ENCODE results near the gene ZNF584. TPM values are rescaled to one million over a fixed set of nuclear protein-coding genes. Genes with fewer than 3 reads are reported as not detected.
"Not testable (repeated sequence)": the region's sequence is repeated elsewhere in the genome, so short reads cannot be mapped to it uniquely, and the experiment has no call there.

The ZNF584 gene
- total RNA-seq (2014; rRNA removed; shearing (Covaris generic)), result 3.7 and 10.2 TPM in 2 replicates

- peak; percentile 97 for DNase-seq
- H3K4me3 ChIP-seq (ENCODE audit: insufficient read depth, low read depth, low read length), result peak within 1 kb of the TSS; percentile 90
- H3K36me3 ChIP-seq (replicated peaks; ENCODE audit: control insufficient read depth, insufficient read depth, low read length), result no peaks in the 10 kb centered on the region
- H3K27me3 ChIP-seq (ENCODE audit: control insufficient read depth, insufficient read depth, low read length), result peaks cover 11% of the 10 kb centered on the region
Measured at GRCh38 chr19:58408152-58409009, at the start of gene ZNF584. TSS of gene ZNF584 (plus strand) at chr19:58408649. CDS start at chr19:58409148, 499 bp downstream.

GRCh38 chr19:58361900-58362271 lies 46.6 kb upstream of the ZNF584 start:
- no peaks in the 10 kb centered on the region for H3K36me3 ChIP-seq (replicated peaks; ENCODE audit: control insufficient read depth, insufficient read depth, low read length)
- DNase-seq, result peak; percentile 90
- H3K27me3 ChIP-seq (ENCODE audit: control insufficient read depth, insufficient read depth, low read length), result no peaks in the 10 kb centered on the region
- peak overlapping the region; percentile 83 for H3K4me3 ChIP-seq (ENCODE audit: insufficient read depth, low read depth, low read length)

- Histone ChIP-seq H3K27me3 (ENCODE audit: control insufficient read depth, insufficient read depth, low read length) (no peaks in the 10 kb centered on the region), H3K4me3 (ENCODE audit: insufficient read depth, low read depth, low read length) (peak within 1 kb of the TSS; percentile 83), H3K36me3 (replicated peaks; ENCODE audit: control insufficient read depth, insufficient read depth, low read length) (no peaks in the 10 kb centered on the region)
- DNase-seq, result peak; percentile 100
Measured at GRCh38 chr19:58362272-58362994, 46.0 kb upstream of the ZNF584 start, which contains the start of gene ZNF497. TSS of gene ZNF497 (minus strand) at chr19:58362751. CDS start at chr19:58357635, 5,116 bp downstream.

- Histone ChIP-seq H3K36me3 (replicated peaks; ENCODE audit: control insufficient read depth, insufficient read depth, low read length) (no peaks in the 10 kb centered on the region), H3K27me3 (ENCODE audit: control insufficient read depth, insufficient read depth, low read length) (no peaks in the 10 kb centered on the region), H3K4me3 (ENCODE audit: insufficient read depth, low read depth, low read length) (no peak overlapping the region)
- no peak for DNase-seq
Measured at GRCh38 chr19:58364146-58364545, 44.3 kb upstream of the ZNF584 start.

GRCh38 chr19:58366585-58367430 lies 41.6 kb upstream of the ZNF584 start:
- Histone ChIP-seq H3K36me3 (replicated peaks; ENCODE audit: control insufficient read depth, insufficient read depth, low read length) (no peaks in the 10 kb centered on the region), H3K4me3 (ENCODE audit: insufficient read depth, low read depth, low read length) (no peak overlapping the region), H3K27me3 (ENCODE audit: control insufficient read depth, insufficient read depth, low read length) (no peaks in the 10 kb centered on the region)
- DNase-seq, result peak; percentile 29

GRCh38 chr19:58367698-58368454 lies 40.6 kb upstream of the ZNF584 start:
- no peaks in the 10 kb centered on the region for H3K36me3 ChIP-seq (replicated peaks; ENCODE audit: control insufficient read depth, insufficient read depth, low read length)
- DNase-seq, result peak; percentile 58
- no peaks in the 10 kb centered on the region for H3K27me3 ChIP-seq (ENCODE audit: control insufficient read depth, insufficient read depth, low read length)
- no peak overlapping the region for H3K4me3 ChIP-seq (ENCODE audit: insufficient read depth, low read depth, low read length)

GRCh38 chr19:58368561-58369360 lies 39.7 kb upstream of the ZNF584 start:
- Histone ChIP-seq H3K27me3 (ENCODE audit: control insufficient read depth, insufficient read depth, low read length) (no peaks in the 10 kb centered on the region), H3K36me3 (replicated peaks; ENCODE audit: control insufficient read depth, insufficient read depth, low read length) (no peaks in the 10 kb centered on the region), H3K4me3 (ENCODE audit: insufficient read depth, low read depth, low read length) (no peak overlapping the region)
- peak; percentile 73 for DNase-seq

- Histone ChIP-seq H3K36me3 (replicated peaks; ENCODE audit: control insufficient read depth, insufficient read depth, low read length) (no peaks in the 10 kb centered on the region), H3K27me3 (ENCODE audit: control insufficient read depth, insufficient read depth, low read length) (no peaks in the 10 kb centered on the region), H3K4me3 (ENCODE audit: insufficient read depth, low read depth, low read length) (no peak overlapping the region)
- DNase-seq, result peak; percentile 66
Measured at GRCh38 chr19:58372311-58373133, 35.9 kb upstream of the ZNF584 start.

GRCh38 chr19:58374200-58374599 lies 34.2 kb upstream of the ZNF584 start:
- DNase-seq, result no peak
- Histone ChIP-seq H3K4me3 (ENCODE audit: insufficient read depth, low read depth, low read length) (no peak overlapping the region), H3K27me3 (ENCODE audit: control insufficient read depth, insufficient read depth, low read length) (no peaks in the 10 kb centered on the region), H3K36me3 (replicated peaks; ENCODE audit: control insufficient read depth, insufficient read depth, low read length) (no peaks in the 10 kb centered on the region)

- not testable (repeated sequence) for DNase-seq; H3K36me3 ChIP-seq (replicated peaks; ENCODE audit: control insufficient read depth, insufficient read depth, low read length); H3K27me3 ChIP-seq (ENCODE audit: control insufficient read depth, insufficient read depth, low read length); H3K4me3 ChIP-seq (ENCODE audit: insufficient read depth, low read depth, low read length)
Measured at GRCh38 chr19:58376724-58377123, 31.7 kb upstream of the ZNF584 start.

GRCh38 chr19:58379246-58379645 lies 29.2 kb upstream of the ZNF584 start:
- Histone ChIP-seq H3K4me3 (ENCODE audit: insufficient read depth, low read depth, low read length) (no peak overlapping the region), H3K27me3 (ENCODE audit: control insufficient read depth, insufficient read depth, low read length) (no peaks in the 10 kb centered on the region), H3K36me3 (replicated peaks; ENCODE audit: control insufficient read depth, insufficient read depth, low read length) (no peaks in the 10 kb centered on the region)
- no peak for DNase-seq

GRCh38 chr19:58380037-58380661 lies 28.3 kb upstream of the ZNF584 start:
- no peaks in the 10 kb centered on the region for H3K27me3 ChIP-seq (ENCODE audit: control insufficient read depth, insufficient read depth, low read length)
- peak overlapping the region; percentile 74 for H3K4me3 ChIP-seq (ENCODE audit: insufficient read depth, low read depth, low read length)
- no peak for DNase-seq
- no peaks in the 10 kb centered on the region for H3K36me3 ChIP-seq (replicated peaks; ENCODE audit: control insufficient read depth, insufficient read depth, low read length)

Data from H7 (cell line).